Fibroblast of pulmonary artery (primary cell): ENCODE measurements around the gene OR51E1.

ENCODE experiments used
- DNase-seq: peaks from one replicate; pipeline ENCODE4 v3.0.0-alpha.2; 2010; ENCODE audit warnings: low read depth
- H3K4me3 ChIP-seq: replicated peaks from 2 replicates; pipeline ENCODE4 v1.5.1; 2011; ENCODE audit warnings: low read depth, mild to moderate bottlenecking, control low read depth, low read length, moderate library complexity
- CTCF ChIP-seq: IDR thresholded peaks from 2 replicates; pipeline ENCODE4 v1.5.1; 2011; ENCODE audit warnings: mild to moderate bottlenecking, control low read depth, low read length, inconsistent platforms; ENCODE audit errors: missing control alignments

Gene OR51E1

GRCh38 chr11:4665424-4665823, 21.6 kb downstream of the OR51E1 start:
- no peak for TF ChIP-seq CTCF
- peak; percentile 4 for DNase-seq
- no peak overlapping the region for H3K4me3 ChIP-seq

- DNase-seq, result no peak
- no peak for TF ChIP-seq CTCF
- H3K4me3 ChIP-seq, result no peak overlapping the region
Observed at GRCh38 chr11:4671741-4672140, 28.0 kb downstream of the OR51E1 start.

GRCh38 chr11:4672470-4672869, 28.7 kb downstream of the OR51E1 start:
- peak; percentile 10 for DNase-seq
- no peak for TF ChIP-seq CTCF
- no peak overlapping the region for H3K4me3 ChIP-seq

GRCh38 chr11:4673781-4674180, 30.0 kb downstream of the OR51E1 start:
- H3K4me3 ChIP-seq, result no peak overlapping the region
- TF ChIP-seq CTCF, result no peak
- DNase-seq, result no peak

GRCh38 chr11:4677948-4678347, 34.2 kb downstream of the OR51E1 start:
- no peak for TF ChIP-seq CTCF
- DNase-seq, result no peak

GRCh38 chr11:4680341-4680740, 36.6 kb downstream of the OR51E1 start:
- TF ChIP-seq CTCF, result no peak
- DNase-seq, result no peak
- H3K4me3 ChIP-seq, result no peak overlapping the region

More at GRCh38 chr11:4677948-4678347, 34.2 kb downstream of the OR51E1 start:
- H3K4me3 ChIP-seq, result no peak overlapping the region

GRCh38 chr11:4682623-4683419, 39.0 kb downstream of the OR51E1 start:
- no peak overlapping the region for H3K4me3 ChIP-seq
- TF ChIP-seq CTCF, result no peak
- DNase-seq, result no peak
